ENCODE results near the gene LRRC36. TPM values are rescaled to one million over a fixed set of nuclear protein-coding genes. Genes with fewer than 3 reads are reported as not detected.

The LRRC36 gene
- total and polyA plus RNA-seq, 2 of the 13 experiments (the other 11 are each of a cell fraction or from before 2014, with no cell fraction given), result 0.12 to 0.15 TPM

- no peak for TF ChIP-seq FIP1L1 (IDR thresholded peaks at IDR 0.05; ENCODE audit: borderline replicate concordance, insufficient read depth, low read depth, low read length)
Observed at GRCh38 chr16:67400901-67401300, 74.3 kb downstream of the LRRC36 start (continued).

GRCh38 chr16:67403976-67404555, 77.5 kb downstream of the LRRC36 start:
- Histone ChIP-seq H3K4me3 (replicated peaks in 1 of 3; ENCODE audit: insufficient read depth in 1 of 3, low read depth in 2 of 3, low read length in 3 of 3) (no peak overlapping the region), H3K4me2 (ENCODE audit: low read depth, low read length) (no peak overlapping the region), H4K20me1 (ENCODE audit: insufficient read depth, low read length) (no peaks in the 10 kb centered on the region), H3K27me3 (ENCODE audit: control insufficient read depth in 1 of 2, insufficient read depth in 2 of 2, low read length in 2 of 2) (peaks cover 0 to 14% of the 10 kb centered on the region in 2 experiments; a peak in 3 of 5 replicates), H2AFZ (ENCODE audit: low read length) (no peak overlapping the region), H3K4me1 (ENCODE audit: insufficient read depth, low read length) (peaks cover 20% of the 10 kb centered on the region), H3K27ac (ENCODE audit: extremely low read length, insufficient read depth, low read length) (no peak overlapping the region), H3K9me3 (ENCODE audit: low read length) (no peaks in the 10 kb centered on the region), H3K79me2 (ENCODE audit: insufficient read depth, low read length) (no peaks in the 10 kb centered on the region), H3K9ac (ENCODE audit: insufficient read depth, low read depth, low read length) (no peak overlapping the region), H3K36me3 (replicated peaks in 1 of 2; ENCODE audit: control insufficient read depth in 1 of 2, insufficient read depth in 2 of 2, low read length in 2 of 2) (no peaks in the 10 kb centered on the region)
- no peak for DNase-seq (ENCODE audit: low spot score)
- TF ChIP-seq, protein P1, sequence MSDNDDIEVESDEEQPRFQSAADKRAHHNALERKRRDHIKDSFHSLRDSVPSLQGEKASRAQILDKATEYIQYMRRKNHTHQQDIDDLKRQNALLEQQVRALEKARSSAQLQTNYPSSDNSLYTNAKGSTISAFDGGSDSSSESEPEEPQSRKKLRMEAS (IDR thresholded peaks at IDR 0.05), result no peak
- TF ChIP-seq NR3C1 (CRISPR knock-in tag; IDR thresholded peaks at IDR 0.05) (no peak), SIX1 (CRISPR knock-in tag; IDR thresholded peaks at IDR 0.05; ENCODE audit: borderline replicate concordance) (no peak), ZNF562 (CRISPR knock-in tag; IDR thresholded peaks at IDR 0.05; ENCODE audit: borderline replicate concordance) (no peak), USF2 (IDR thresholded peaks at IDR 0.05; ENCODE audit: low read depth, low read length) (no peak), USF2 (CRISPR knock-in tag; IDR thresholded peaks at IDR 0.05; ENCODE audit: borderline replicate concordance) (no peak), ZNF136 (CRISPR knock-in tag; IDR thresholded peaks at IDR 0.05; ENCODE audit: low read depth) (no peak), PPARG (CRISPR knock-in tag; conservative IDR thresholded peaks at IDR 0.05) (no peak), CEBPG (CRISPR knock-in tag; IDR thresholded peaks at IDR 0.05) (no peak)
- POLR2A ChIA-PET, result no interaction called here
- in situ Hi-C loops (cut with HindIII; ENCODE audit: extremely low pct_ligation_motif_present, low pct_unique_long_range_greater_than_20kb), result no loop called here
- CTCF ChIA-PET (ENCODE audit: low intra/inter-chr PET ratio, low total read pairs), result interaction anchor here (1.3 kb wide), 1 partner anchor 77 kb away, joined by 3 read pairs; the partner anchor contains the start of genes KCTD19 and LRRC36
- BruUV-seq (replicated peaks), result no TSS peak
- intact Hi-C loops (cut with micrococcal nuclease; ENCODE audit: unreplicated experiment), result no loop called here
- no peak for FAIRE-seq
- ATAC-seq, result no peak
- 78% methylated on average over 12 of the region's 12 CpGs for WGBS (ENCODE audit: low lambda C conversion rate)
